Measurements from ENCODE around the gene PTPRK.

Gene PTPRK

GRCh38 chr6:128164254-128164653, 356.1 kb downstream of the PTPRK start:
- no peak for DNase-seq (ENCODE audit: extremely low read depth, insufficient read length)
- no peaks in the 10 kb centered on the region for H3K27me3 ChIP-seq (replicated peaks; ENCODE audit: control insufficient read depth, insufficient read depth, low read length)
- TF ChIP-seq, protein P1, sequence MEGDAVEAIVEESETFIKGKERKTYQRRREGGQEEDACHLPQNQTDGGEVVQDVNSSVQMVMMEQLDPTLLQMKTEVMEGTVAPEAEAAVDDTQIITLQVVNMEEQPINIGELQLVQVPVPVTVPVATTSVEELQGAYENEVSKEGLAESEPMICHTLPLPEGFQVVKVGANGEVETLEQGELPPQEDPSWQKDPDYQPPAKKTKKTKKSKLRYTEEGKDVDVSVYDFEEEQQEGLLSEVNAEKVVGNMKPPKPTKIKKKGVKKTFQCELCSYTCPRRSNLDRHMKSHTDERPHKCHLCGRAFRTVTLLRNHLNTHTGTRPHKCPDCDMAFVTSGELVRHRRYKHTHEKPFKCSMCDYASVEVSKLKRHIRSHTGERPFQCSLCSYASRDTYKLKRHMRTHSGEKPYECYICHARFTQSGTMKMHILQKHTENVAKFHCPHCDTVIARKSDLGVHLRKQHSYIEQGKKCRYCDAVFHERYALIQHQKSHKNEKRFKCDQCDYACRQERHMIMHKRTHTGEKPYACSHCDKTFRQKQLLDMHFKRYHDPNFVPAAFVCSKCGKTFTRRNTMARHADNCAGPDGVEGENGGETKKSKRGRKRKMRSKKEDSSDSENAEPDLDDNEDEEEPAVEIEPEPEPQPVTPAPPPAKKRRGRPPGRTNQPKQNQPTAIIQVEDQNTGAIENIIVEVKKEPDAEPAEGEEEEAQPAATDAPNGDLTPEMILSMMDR (IDR thresholded peaks at IDR 0.05; ENCODE audit: insufficient read depth, low read length, poor library complexity, severe bottlenecking), result no peak
- no peaks in the 10 kb centered on the region for H3K36me3 ChIP-seq (ENCODE audit: control insufficient read depth, insufficient read depth, low read length)
- no peak overlapping the region for H3K4me3 ChIP-seq (replicated peaks; ENCODE audit: low read depth, low read length)

- H3K36me3 ChIP-seq (ENCODE audit: control insufficient read depth, insufficient read depth, low read length), result no peaks in the 10 kb centered on the region
- no peaks in the 10 kb centered on the region for H3K27me3 ChIP-seq (replicated peaks; ENCODE audit: control insufficient read depth, insufficient read depth, low read length)
- TF ChIP-seq, protein P1 (IDR thresholded peaks at IDR 0.05; ENCODE audit: insufficient read depth, low read length, poor library complexity, severe bottlenecking), result no peak
- no peak for DNase-seq (ENCODE audit: extremely low read depth, insufficient read length)
- H3K4me3 ChIP-seq (replicated peaks; ENCODE audit: low read depth, low read length), result no peak overlapping the region
These were observed 358.0 kb downstream of the PTPRK start for GRCh38 chr6:128162423-128162822.

DNA sequence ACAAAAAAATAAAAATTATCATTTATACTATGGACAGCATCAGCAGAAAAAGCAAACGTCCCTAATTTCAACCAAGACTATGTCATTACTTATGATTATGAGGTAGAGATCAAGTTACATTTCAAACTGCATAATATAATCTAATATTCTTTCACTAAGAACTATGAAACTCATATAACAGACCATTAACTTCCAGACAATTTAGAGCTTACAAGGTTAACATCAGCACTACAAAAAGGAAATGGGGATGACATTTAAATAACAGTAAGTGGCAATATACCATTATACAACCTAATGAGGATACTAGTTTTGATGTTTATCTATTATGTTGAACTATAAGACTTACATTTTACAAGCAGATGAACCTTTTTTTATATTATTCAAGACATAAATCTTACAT, 358.6 kb downstream of the PTPRK start:
- Histone ChIP-seq H3K36me3 (ENCODE audit: control insufficient read depth, insufficient read depth, low read length) (no peaks in the 10 kb centered on the region), H3K4me3 (replicated peaks; ENCODE audit: low read depth, low read length) (no peak overlapping the region), H3K27me3 (replicated peaks; ENCODE audit: control insufficient read depth, insufficient read depth, low read length) (no peaks in the 10 kb centered on the region)
- TF ChIP-seq, protein P1 (IDR thresholded peaks at IDR 0.05; ENCODE audit: insufficient read depth, low read length, poor library complexity, severe bottlenecking), result no peak
- DNase-seq (ENCODE audit: extremely low read depth, insufficient read length), result no peak

GRCh38 chr6:128161263-128161662, 359.1 kb downstream of the PTPRK start:
- no peaks in the 10 kb centered on the region for H3K36me3 ChIP-seq (ENCODE audit: control insufficient read depth, insufficient read depth, low read length)
- no peak for DNase-seq (ENCODE audit: extremely low read depth, insufficient read length)
- TF ChIP-seq, protein P1 (IDR thresholded peaks at IDR 0.05; ENCODE audit: insufficient read depth, low read length, poor library complexity, severe bottlenecking), result no peak
- H3K27me3 ChIP-seq (replicated peaks; ENCODE audit: control insufficient read depth, insufficient read depth, low read length), result no peaks in the 10 kb centered on the region
- no peak overlapping the region for H3K4me3 ChIP-seq (replicated peaks; ENCODE audit: low read depth, low read length)

DNA sequence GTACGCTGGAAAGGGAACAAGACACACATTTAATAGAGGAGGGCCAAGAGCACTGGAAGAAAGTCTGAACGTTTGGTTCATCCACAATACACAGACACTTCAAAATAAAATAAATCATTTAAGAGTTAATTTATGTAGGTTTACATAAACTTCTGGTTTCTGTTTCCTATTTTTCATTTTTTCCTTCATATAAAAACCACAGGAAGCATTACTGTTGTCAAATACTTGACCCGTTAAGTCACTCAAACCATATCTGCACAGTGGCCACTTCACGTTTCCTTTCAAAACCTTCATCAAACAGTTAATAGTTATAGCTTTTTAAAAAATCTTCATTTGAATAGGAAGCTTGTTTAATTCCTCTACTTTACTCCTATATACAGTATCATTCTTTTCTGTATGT, 361.9 kb downstream of the PTPRK start:
- TF ChIP-seq, protein P1 (IDR thresholded peaks at IDR 0.05; ENCODE audit: insufficient read depth, low read length, poor library complexity, severe bottlenecking), result no peak

More for the DNA sequence above, 361.9 kb downstream of the PTPRK start:
- Histone ChIP-seq H3K36me3 (ENCODE audit: control insufficient read depth, insufficient read depth, low read length) (no peaks in the 10 kb centered on the region), H3K4me3 (replicated peaks; ENCODE audit: low read depth, low read length) (no peak overlapping the region), H3K27me3 (replicated peaks; ENCODE audit: control insufficient read depth, insufficient read depth, low read length) (no peaks in the 10 kb centered on the region)
- no peak for DNase-seq (ENCODE audit: extremely low read depth, insufficient read length)
